K562 (cell line): Measurements from ENCODE around the gene KASH5. TPM values are rescaled to one million over a fixed set of nuclear protein-coding genes. Genes with fewer than 3 reads are reported as not detected.

Experiments
- CAMTA2 ChIP-seq: fragments of 250-450 bp; sonication (Bioruptor Pico); conservative IDR thresholded peaks from 2 replicates; pipeline ENCODE4 v1.5.1; 2022
- COPS2 ChIP-seq: fragments of 450-650 bp; conservative IDR thresholded peaks from 2 replicates; pipeline ENCODE4 v1.6.1; 2016; ENCODE audit warnings: mild to moderate bottlenecking, moderate library complexity
- CTBP1 ChIP-seq: fragments of 450-650 bp; IDR thresholded peaks from 2 replicates; pipeline ENCODE4 v1.6.1; 2016; ENCODE audit warnings: borderline replicate concordance
- EZH2 ChIP-seq: IDR thresholded peaks from 2 replicates; pipeline ENCODE4 v1.6.1; 2012; ENCODE audit warnings: low read depth, mild to moderate bottlenecking, inconsistent platforms, low read length, borderline replicate concordance
- HNRNPLL ChIP-seq: fragments of 200-400 bp; formaldehyde crosslinking; IDR thresholded peaks from 2 replicates; pipeline ENCODE4 v1.6.1; 2017; ENCODE audit warnings: low read length, low read depth, mild to moderate bottlenecking; ENCODE audit not compliant: poor library complexity, severe bottlenecking
- MAZ ChIP-seq, 2 experiments: fragments of 450-650 bp in 1 of 2; sonication (generic) in 1 of 2; formaldehyde crosslinking; IDR thresholded peaks in 1 of 2; conservative IDR thresholded peaks in 1 of 2; 2 replicates each; pipeline versions ENCODE4 v1.4.0 to v1.5.0; 2020; ENCODE audit warnings: mild to moderate bottlenecking in 1 of 2, missing genetic modification reagents in 1 of 2
- MECOM ChIP-seq: fragments of 250-450 bp; sonication (Bioruptor Pico); IDR thresholded peaks from 2 replicates; pipeline ENCODE4 v1.8.0; 2022; ENCODE audit warnings: inconsistent platforms
- MTA3 ChIP-seq: fragments of 450-650 bp; formaldehyde crosslinking; IDR thresholded peaks from 2 replicates; pipeline ENCODE4 v1.6.1; 2017; ENCODE audit warnings: mild to moderate bottlenecking, borderline replicate concordance
- NFE2L1 ChIP-seq: fragments of 450-650 bp; IDR thresholded peaks from 2 replicates; pipeline ENCODE4 v1.6.1; 2016; ENCODE audit warnings: missing genetic modification characterization, low read depth, mild to moderate bottlenecking, missing compliant biosample characterization, moderate library complexity, borderline replicate concordance
- TARDBP ChIP-seq: fragments of 450-650 bp; IDR thresholded peaks from 2 replicates; pipeline ENCODE4 v1.6.1; 2016
- ZNF311 ChIP-seq: fragments of 250-450 bp; sonication (Bioruptor Pico); IDR thresholded peaks from 2 replicates; pipeline ENCODE4 v1.4.0; 2020; ENCODE audit warnings: mild to moderate bottlenecking, moderate library complexity
- polyA plus RNA-seq, 8 experiments: library from polyadenylated mRNA; depleted of rRNA in 4 of 8; stranded (reverse) in 5 of 8; unstranded in 3 of 8; fragments of >200 nt; fragmentation: Nextera tagmentation in 2 of 8; fragmentation: Illumina TruSeq in 1 of 8; extraction: Ambion mirVana in 2 of 8; extraction: Trizol in 1 of 8; gene quantifications; 2 replicates each; pipeline versions ENCODE4 v1.2.1 to v1.2.3, GENCODE V29; 2011 to 2014; ENCODE audit warnings: inconsistent platforms in 1 of 8, missing spikeins in 1 of 8
- total RNA-seq, 7 experiments: library from RNA; depleted of rRNA in 6 of 7; stranded (reverse); fragments of >200 nt in 6 of 7; fragmentation: Illumina TruSeq in 2 of 7; extraction: Trizol in 2 of 7; gene quantifications; 2 replicates each; pipeline versions ENCODE4 v1.2.1 to v1.2.3, GENCODE V29; 2011 to 2021; ENCODE audit warnings: low replicate concordance in 1 of 7
- TF ChIP-seq, protein P1 (sequence below): fragments of 450-650 bp; IDR thresholded peaks from 2 replicates; pipeline ENCODE4 v1.6.1; 2017; ENCODE audit warnings: antibody characterized with exemption, mild to moderate bottlenecking
- TF ChIP-seq, protein P2 (sequence below): fragments of 250-450 bp; sonication (Bioruptor Pico); IDR thresholded peaks from 2 replicates; pipeline ENCODE4 v1.4.0; 2020; ENCODE audit warnings: mild to moderate bottlenecking
- TF ChIP-seq, protein P3 (sequence below): sonication (generic); formaldehyde crosslinking; IDR thresholded peaks from 2 replicates; pipeline ENCODE4 v1.9.0; 2022; ENCODE audit warnings: mild to moderate bottlenecking, missing genetic modification reagents
- TF ChIP-seq, protein P4 (sequence below): sonication (generic); formaldehyde crosslinking; IDR thresholded peaks from 2 replicates; pipeline ENCODE4 v1.8.1; 2023; ENCODE audit warnings: mild to moderate bottlenecking, missing genetic modification reagents
- TF ChIP-seq, protein P5 (sequence below): fragments of 250-450 bp; sonication (Bioruptor Pico); IDR thresholded peaks from 2 replicates; pipeline ENCODE4 v1.5.0; 2020; ENCODE audit warnings: mild to moderate bottlenecking, borderline replicate concordance

The KASH5 gene
- total and polyA plus RNA-seq, 9 of the 15 experiments (the other 6 are each of a cell fraction or from before 2014, with no cell fraction given) = 0.07 to 0.84 (median 0.34) TPM; not detected in 1

DNA sequence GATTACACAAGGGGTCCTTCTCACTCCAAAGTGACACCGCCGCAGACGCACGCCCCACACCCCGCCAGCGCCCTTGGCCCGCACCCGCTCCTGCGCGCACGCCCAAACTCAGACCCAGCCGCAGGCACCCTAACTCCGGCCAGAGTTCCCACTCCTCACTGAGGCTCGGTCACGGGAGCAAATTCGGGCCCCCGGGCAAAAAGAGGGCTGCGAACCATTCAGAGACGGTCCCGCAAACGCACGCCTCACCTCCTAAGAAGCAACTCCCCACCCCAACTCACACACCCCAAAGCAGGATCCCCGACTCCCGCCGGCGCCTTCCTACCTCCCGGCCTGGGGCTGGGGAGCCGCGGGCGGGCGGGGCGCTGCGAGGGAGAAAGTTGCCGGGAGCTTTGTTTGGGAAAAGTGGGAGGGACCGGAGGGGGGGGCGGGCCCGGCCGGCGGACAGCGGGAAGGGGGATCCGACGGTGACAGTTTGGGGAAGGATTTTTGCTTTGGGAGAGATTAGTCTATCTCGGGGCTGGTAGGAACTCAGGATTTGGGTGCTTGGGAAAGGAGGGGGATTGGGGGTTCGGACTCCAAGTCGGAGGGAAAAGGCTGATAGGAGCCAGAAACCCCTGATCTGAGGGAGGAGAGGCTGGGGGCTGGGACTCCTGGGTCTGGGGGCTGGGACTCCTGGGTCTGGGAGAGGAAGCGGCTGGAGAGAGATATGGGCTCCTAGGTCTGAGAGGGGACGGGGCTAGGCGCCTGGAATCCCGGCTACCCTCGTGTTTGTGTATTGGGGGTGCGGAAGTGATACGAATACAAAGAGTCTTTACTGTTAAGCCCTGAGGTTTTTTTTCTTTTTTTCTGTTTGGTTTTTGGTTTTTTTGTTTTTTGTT lies 25.8 kb upstream of the KASH5 start, which contains the start of gene TEAD2 (continued):
- TF ChIP-seq MTA3 (peak; percentile 38; the same call in 1 of the 2 replicates), CTBP1 (peak; percentile 34; the same call in 1 of the 2 replicates), MAZ (CRISPR knock-in tag; conservative IDR thresholded peaks at IDR 0.05 in 1 of 2, IDR thresholded peaks at IDR 0.05 in 1 of 2) (peak in 1 of 2 experiments; percentile 73; a peak in 1 of 4 replicates), NFE2L1 (tag) (no peak), ZNF311 (CRISPR knock-in tag) (no peak), EZH2 (no peak), HNRNPLL (peak; percentile 33), CAMTA2 (no peak), COPS2 (no peak), MECOM (CRISPR knock-in tag) (no peak), TARDBP (no peak)
- TF ChIP-seq, protein P1, sequence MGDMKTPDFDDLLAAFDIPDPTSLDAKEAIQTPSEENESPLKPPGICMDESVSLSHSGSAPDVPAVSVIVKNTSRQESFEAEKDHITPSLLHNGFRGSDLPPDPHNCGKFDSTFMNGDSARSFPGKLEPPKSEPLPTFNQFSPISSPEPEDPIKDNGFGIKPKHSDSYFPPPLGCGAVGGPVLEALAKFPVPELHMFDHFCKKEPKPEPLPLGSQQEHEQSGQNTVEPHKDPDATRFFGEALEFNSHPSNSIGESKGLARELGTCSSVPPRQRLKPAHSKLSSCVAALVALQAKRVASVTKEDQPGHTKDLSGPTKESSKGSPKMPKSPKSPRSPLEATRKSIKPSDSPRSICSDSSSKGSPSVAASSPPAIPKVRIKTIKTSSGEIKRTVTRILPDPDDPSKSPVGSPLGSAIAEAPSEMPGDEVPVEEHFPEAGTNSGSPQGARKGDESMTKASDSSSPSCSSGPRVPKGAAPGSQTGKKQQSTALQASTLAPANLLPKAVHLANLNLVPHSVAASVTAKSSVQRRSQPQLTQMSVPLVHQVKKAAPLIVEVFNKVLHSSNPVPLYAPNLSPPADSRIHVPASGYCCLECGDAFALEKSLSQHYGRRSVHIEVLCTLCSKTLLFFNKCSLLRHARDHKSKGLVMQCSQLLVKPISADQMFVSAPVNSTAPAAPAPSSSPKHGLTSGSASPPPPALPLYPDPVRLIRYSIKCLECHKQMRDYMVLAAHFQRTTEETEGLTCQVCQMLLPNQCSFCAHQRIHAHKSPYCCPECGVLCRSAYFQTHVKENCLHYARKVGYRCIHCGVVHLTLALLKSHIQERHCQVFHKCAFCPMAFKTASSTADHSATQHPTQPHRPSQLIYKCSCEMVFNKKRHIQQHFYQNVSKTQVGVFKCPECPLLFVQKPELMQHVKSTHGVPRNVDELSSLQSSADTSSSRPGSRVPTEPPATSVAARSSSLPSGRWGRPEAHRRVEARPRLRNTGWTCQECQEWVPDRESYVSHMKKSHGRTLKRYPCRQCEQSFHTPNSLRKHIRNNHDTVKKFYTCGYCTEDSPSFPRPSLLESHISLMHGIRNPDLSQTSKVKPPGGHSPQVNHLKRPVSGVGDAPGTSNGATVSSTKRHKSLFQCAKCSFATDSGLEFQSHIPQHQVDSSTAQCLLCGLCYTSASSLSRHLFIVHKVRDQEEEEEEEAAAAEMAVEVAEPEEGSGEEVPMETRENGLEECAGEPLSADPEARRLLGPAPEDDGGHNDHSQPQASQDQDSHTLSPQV = no peak
- TF ChIP-seq, protein P2, sequence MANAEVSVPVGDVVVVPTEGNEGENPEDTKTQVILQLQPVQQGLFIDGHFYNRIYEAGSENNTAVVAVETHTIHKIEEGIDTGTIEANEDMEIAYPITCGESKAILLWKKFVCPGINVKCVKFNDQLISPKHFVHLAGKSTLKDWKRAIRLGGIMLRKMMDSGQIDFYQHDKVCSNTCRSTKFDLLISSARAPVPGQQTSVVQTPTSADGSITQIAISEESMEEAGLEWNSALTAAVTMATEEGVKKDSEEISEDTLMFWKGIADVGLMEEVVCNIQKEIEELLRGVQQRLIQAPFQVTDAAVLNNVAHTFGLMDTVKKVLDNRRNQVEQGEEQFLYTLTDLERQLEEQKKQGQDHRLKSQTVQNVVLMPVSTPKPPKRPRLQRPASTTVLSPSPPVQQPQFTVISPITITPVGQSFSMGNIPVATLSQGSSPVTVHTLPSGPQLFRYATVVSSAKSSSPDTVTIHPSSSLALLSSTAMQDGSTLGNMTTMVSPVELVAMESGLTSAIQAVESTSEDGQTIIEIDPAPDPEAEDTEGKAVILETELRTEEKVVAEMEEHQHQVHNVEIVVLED (CRISPR knock-in tag) = no peak
- TF ChIP-seq, protein P3, sequence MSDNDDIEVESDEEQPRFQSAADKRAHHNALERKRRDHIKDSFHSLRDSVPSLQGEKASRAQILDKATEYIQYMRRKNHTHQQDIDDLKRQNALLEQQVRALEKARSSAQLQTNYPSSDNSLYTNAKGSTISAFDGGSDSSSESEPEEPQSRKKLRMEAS = no peak
- TF ChIP-seq, protein P4, sequence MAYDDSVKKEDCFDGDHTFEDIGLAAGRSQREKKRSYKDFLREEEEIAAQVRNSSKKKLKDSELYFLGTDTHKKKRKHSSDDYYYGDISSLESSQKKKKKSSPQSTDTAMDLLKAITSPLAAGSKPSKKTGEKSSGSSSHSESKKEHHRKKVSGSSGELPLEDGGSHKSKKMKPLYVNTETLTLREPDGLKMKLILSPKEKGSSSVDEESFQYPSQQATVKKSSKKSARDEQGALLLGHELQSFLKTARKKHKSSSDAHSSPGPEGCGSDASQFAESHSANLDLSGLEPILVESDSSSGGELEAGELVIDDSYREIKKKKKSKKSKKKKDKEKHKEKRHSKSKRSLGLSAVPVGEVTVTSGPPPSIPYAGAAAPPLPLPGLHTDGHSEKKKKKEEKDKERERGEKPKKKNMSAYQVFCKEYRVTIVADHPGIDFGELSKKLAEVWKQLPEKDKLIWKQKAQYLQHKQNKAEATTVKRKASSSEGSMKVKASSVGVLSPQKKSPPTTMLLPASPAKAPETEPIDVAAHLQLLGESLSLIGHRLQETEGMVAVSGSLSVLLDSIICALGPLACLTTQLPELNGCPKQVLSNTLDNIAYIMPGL (CRISPR knock-in tag) = 0 out of 2 replicates have a peak, but pooled peaks have one; percentile 56
- TF ChIP-seq, protein P5, sequence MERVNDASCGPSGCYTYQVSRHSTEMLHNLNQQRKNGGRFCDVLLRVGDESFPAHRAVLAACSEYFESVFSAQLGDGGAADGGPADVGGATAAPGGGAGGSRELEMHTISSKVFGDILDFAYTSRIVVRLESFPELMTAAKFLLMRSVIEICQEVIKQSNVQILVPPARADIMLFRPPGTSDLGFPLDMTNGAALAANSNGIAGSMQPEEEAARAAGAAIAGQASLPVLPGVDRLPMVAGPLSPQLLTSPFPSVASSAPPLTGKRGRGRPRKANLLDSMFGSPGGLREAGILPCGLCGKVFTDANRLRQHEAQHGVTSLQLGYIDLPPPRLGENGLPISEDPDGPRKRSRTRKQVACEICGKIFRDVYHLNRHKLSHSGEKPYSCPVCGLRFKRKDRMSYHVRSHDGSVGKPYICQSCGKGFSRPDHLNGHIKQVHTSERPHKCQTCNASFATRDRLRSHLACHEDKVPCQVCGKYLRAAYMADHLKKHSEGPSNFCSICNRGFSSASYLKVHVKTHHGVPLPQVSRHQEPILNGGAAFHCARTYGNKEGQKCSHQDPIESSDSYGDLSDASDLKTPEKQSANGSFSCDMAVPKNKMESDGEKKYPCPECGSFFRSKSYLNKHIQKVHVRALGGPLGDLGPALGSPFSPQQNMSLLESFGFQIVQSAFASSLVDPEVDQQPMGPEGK (CRISPR knock-in tag) = no peak
